HG03520 (cell line): ENCODE data around the gene CPSF3.
"Not testable (repeated sequence)": the region's sequence is repeated elsewhere in the genome, so short reads cannot be mapped to it uniquely, and the experiment has no call there.

Source experiments
- ATAC-seq: cut with Tn5 transposase; IDR thresholded peaks from one replicate; pipeline ENCODE4 v1.9.1; 2021; ENCODE audit warnings: mild to moderate bottlenecking, moderate library complexity; ENCODE audit not compliant: unreplicated experiment

The CPSF3 gene

DNA sequence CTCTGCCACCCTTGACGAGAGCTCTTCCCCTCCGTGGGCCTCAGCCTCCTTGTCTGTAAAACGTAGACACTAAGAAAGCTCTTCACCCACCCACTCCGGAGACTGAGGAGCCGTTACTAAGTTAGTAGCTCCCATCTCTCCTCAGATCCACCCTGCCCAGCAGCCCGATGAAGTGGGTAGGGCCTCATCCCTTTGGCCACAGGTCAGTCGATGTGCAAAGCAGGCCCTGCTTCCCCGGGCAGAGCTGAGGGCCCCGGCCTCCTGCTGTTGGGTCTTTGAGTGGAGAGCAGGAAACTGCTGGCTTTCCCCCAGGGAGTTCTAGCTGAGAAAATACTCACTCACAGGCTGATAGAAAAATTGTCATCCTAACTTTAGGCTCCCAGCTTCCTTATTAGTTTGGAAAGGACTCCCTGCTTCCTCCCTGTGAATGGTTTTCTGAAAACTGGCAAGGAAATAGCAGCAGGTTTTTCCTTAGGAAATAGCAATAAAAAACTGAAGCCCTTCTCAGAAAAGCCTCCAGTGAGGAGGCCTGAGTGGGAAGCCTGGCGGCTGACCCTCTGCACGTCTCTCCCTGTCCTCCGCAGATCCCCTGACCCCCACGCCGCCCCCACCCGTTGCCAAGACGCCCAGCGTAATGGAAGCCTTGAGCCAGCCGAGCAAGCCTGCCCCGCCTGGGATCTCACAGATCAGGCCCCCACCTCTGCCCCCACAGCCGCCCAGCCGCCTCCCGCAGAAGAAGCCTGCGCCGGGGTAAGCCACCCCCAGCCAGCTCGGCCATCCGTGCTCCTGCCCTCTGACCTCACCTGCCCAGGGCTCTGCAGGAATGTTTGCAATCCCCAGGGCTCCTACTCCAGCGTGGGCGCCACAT, 30.3 kb upstream of the CPSF3 start:
- no peak for ATAC-seq

DNA sequence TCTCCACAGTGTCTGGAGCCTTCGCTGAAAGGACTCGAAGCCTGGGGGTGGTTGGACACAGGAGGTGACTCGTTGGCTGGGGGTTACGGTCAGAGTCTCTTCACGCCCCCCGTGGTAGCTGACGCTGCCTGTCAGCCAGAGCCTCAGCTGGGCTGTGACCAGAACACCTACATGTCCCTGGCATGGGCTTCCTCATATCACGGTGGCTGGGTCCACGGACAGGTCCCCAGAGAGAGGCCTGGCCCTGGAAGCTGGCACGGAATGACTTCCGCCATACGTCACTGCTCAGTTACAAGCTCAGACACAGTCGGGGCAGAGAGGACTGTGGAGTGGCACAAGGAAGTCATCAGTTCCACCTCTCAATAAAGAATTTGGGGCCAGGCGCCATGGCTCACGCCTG, 28.6 kb upstream of the CPSF3 start:
- no peak for ATAC-seq

DNA sequence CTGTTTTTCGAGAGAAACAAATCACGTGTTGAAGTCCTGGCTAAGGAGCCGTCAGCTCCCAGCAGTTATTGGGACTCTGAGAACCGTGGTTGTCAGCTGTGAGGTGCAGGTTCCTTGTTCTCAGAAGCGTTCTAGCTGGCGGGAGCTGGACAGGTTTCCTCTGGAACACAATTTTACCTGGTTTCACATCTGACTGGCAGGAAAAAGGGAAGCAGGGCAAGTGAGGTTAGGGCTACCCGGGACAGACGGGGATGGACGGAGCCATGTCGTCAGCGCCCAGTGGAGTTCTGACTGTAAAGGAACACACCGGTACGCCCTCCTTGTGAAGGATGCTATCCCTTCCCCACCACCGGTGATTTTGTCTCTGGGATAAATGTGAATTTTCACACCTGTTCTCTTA, 26.3 kb upstream of the CPSF3 start:
- ATAC-seq = no peak

DNA sequence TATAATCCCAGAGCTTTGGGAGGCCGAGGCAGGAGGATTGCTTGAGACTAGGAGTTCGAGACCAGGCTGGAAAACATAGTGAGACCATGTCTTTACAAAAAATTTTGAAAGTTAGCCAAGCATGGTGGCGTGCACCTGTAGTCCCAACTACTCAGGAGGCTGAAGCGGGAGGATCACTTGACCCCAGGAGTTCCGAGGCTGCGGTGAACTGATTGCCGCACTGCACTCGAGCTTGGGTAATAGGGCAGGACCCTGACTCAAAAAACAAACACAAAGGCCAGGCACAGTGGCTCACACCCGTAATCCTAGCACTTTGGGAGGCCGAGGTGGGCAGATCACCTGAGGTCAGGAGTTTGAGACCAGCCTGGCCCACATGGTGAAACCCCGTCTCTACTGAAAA, 25.2 kb upstream of the CPSF3 start:
- ATAC-seq = not testable (repeated sequence)

DNA sequence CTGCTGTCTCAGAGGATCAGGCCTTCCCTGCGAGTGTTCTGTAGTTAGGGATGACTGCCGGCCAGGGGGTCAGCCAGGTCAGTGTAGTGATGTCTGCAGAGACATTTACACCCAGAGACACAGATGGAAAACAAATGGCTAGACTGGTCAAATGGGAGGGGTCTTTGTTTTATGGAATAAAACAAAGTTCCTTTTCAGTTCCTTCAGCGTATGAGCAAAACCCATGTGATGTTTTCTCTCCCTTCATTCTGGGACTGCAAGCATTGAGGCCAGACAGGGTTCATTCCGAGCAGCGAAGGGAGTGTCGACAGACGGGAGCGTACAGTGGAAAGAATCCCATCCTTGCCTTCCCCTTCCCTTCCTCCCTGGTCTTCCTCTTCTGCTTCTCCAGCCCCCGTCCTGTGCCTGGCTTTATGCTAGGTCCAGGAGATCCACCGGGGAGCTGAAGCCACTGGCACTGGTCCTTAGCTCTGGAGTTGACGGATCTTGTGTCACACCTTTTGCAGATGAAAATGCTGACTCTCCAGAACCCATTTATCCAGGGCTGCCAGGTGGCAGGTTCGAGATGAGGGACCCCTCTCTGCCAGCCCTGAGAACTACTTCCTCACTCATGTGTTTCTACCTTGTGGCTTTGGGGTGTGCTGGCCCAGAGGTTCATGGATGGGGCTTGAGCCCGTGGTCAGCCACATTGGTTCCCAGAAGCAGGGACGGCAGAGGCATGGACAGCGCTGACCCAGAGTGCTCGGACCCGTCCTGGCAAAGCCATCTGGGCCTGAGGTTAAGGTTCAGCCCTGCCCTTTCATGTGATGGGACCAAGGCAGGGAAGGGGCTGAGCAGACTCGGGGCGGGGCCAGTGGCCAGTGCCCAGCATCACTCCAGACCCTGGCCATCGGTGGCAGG, 24.3 kb upstream of the CPSF3 start:
- ATAC-seq = no peak

DNA sequence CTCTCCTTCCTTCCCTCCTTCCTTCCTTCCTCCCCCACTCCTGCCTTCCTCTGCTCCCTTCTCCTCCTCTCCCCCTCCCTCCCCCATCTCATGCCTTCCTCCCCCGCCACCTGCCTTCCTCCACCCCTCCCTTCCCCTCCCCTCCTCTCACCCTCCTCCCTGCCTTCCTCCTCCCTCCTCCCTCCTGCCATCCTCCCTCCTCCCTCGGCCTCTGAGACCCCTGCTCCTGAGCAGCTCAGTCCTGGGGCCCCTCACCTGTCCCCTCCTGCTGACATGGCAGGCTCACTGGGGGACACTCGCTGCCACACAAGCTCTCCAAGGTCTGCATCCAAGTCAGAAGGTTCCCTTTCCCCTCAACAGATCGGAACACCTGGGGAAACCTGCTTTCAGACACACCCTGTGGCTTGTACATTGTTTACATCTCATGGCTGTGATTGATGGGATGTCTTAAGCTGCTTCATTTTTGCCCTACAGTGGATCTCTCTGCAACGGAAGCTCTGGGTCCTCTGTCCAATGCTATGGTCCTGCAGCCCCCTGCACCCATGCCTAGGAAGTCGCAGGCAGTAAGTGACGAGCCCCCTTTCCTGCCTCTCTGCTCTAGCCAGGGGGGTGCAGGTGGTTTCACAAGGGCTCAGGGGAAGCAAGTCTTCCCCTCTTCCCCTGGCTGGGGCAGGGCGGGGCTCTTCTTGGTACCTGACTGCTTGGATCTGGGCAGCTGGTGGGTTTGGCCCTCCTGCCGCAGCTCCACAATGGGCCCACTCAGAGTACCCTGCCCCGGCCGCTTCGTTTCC, 23.0 kb upstream of the CPSF3 start:
- no peak for ATAC-seq

DNA sequence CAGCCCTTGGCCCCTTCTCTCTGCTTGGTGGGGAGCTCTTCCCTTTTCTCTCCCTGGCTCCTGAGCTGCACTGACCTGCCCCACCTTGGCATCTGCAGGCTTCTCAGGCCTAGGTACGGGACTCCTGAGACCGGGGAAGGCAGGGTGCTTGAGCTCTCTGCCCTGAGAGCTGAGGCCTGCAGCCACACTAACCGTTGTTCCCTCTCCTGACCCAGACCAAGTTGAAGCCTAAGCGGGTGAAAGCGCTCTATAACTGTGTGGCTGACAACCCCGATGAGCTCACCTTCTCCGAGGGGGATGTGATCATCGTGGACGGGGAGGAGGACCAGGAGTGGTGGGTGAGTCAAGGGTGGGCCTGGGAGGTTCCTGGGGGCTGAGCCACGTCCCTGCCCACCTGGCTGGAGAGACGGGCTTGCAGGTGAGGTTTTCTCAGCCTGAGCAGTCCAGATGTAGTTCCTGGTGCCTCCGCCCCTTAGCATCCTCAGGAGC, 22.4 kb upstream of the CPSF3 start:
- ATAC-seq = no peak

DNA sequence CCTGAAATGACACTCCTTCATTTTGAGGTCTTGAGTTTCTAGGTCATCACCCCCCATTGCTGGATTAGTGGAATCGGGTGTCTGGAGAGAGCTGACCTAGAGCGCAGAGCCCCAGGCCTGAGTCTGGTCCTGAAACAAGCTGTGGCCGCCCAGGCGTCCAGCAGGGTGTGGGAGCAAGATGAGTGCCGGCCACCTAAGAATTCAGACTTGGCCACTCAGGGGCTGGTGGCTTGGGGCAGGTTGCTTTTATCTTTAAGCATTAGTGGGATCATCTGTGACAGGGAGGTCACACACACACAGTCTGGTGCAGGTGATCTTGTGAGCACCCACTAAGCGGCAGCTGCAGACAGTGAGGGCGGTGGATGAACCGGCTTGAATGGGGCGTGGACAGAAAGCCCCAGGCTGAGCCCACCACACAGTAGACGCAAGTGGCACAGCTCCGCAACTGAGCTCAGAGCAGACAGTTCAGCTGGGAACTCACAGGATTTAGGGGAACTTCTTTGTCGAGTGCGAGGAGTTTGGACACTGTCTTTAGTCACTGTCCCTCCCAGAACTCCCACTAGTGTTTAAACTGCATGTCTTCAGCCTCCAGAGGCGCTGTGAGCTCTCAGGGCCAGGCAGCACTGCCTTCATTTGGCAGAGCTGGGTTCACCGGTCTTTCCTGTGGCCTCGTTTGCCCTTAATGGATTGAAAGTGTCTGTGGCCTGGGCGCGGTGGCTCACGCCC, 21.6 kb upstream of the CPSF3 start:
- no peak for ATAC-seq

DNA sequence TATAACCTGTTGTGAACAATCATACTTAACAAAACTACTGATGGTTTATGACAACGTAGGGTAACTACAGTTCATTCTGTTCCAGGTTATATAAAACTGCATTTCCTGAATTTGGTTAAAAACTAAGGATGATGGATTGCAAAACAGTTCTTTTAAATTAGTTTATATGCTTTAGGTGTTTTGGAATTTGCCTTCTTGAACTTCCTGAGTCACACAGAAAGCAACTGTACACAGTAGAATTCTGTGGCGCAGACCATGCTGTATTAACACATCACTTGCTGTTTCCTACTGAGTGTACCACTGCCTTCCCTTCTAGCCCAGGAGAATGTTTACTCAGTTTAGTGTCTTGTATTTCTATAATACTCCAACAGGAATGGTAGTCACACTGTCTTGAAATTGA, 19.5 kb upstream of the CPSF3 start:
- no peak for ATAC-seq

DNA sequence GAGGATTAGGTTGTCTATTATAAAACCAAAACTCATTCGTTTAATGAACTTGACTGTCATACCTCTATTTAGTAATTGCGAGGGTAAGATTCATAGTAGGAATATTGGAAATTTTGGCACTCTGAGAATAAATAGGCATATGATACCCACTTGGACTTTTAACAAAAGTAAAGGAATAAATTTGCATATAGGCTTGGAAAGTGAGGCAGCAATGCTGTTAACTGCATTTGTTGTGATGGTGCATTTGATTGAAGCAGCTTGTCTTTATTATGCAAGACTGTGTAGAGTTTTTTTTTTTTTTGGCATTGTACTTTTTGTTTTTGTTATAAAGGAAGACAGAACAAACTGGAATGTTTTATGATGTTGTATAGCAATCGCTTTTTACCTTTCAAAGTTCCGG, 19.0 kb upstream of the CPSF3 start:
- no peak for ATAC-seq

DNA sequence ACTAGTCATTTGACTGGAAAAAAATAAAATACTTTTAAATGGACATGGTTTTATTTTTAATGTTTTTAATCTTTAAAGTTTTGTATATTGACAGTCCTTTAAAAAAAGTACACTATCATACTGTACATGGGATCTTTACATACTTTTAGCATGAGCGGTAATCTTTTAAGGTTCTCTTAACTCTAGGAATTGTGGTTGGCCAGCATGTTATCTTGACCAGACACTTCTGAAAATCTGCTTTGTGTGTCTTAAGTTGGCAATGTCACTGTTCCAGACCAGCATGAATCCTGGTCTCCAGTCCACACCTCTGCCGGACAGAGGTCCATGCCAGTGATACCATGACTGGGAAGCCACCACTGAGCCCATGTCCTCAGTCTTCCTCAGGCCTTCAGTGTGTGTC, 17.8 kb upstream of the CPSF3 start:
- no peak for ATAC-seq

DNA sequence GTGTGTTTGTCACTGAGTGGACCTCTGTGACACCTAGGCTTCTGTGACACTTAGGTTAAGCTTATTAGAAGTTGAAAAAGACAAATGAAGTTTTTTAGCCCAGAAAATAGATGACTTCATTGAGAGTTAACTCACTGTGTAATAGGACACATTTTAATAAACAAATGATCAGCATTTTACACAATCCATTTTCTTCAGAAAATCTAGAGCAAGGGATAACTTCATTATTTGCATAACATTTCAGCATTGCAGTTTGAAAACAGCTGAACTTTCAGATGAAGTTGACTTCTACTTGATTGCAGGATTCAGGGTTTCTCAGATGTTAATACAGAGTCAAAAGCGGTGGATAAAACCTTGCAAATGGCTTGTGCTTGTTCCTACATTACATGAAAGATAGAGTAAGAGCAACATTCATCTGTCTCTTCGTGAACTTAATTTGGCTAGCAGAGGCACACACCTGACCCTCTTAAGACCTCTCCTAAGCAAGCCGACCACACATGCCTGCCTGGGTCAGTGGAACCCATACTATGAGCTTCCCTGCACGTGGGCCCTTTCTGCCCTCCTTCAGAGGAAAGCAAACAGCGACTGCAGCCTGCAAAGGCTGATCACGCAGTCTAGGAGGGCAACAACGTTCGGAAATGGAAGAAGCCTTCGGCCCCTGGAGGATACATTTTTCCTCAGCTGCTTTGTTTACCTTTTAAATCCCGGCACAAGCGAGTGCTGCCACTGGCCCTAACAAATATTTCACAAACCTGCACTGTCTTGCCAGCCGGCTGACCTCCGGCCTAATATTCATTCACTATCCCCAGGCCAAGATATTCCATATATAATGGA, 16.7 kb upstream of the CPSF3 start:
- ATAC-seq = no peak

DNA sequence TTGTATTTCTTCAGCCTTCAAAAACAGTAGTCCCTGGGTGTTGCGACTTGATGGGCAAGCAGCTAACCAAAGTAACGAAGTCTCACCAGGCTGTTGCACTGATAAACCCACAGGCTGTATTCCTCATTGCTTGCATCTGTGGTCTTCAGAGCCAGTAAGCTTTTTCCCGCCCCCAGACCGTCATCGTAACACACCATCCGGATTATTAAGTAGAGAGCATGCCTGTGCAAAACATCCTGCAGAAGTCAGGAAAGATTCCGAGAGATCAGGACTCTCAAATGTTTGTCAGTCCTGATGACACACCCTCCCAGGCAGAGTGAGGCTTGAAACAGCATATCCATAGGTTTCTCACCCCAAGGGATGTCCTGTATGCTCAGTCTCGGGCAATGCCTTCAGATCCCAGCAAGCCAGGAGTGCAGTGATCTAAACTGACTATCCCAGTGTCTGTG, 16.1 kb upstream of the CPSF3 start:
- ATAC-seq = no peak

DNA sequence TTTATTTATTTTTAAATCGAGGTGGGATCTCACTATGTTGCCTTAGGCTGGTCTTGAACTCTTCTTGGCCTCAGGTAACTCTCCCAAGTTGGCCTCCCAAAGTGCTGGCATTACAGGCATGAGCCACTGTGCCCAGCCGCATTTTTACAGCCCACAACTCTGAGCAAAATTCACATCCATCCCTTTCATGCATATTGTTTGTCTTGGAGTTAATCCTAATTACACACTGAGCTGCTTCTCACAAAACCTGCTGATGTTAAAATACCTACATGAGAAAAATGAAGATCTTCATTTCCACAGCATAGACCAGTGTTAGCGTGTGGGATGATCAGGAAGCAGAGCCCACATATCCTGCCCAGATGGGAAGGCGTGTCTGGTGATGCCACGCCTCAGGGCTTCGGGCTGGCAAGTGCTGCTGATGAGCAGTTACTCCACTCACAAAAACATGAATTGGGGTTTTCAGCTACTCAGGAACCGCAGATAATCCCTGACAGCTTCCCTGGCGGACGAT, 14.8 kb upstream of the CPSF3 start:
- no peak for ATAC-seq

DNA sequence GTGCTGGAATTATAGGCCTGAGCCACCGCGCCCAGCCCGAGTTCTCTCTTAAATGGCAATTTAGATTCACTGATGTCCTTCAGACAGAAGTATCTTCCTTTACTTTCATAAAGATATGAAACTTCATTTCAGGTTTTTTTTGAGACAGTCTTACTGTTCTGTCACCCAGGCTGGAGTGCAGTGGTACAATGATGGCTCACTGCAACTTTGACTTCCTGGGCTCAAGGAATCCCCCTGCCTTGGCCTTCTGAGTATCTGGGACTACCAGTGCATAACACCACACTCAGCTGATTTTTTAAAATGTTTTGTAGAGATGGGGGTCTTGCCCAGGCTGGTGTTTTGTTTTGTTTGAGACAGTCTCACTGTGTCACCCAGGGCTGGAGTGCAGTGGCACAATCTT, 13.3 kb upstream of the CPSF3 start:
- no peak for ATAC-seq

DNA sequence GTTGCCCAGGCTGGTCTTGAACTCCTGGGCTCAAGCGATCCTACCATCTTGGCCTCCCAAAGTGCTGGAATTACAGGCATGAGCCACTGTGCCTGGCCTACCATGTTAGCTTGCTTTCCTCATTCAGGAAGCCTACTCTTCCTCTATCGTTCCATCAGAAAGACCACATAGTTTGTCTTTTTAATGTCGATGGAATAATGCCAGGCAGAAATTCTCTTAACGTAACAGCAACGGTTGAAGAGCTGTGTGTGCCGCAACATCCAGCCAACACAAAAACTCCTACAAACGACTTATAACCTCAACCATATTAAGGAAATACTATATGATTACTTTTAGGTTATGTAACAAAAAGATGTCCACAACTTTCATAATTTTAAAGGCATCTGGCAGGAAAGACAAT, 10.7 kb upstream of the CPSF3 start:
- ATAC-seq = no peak

DNA sequence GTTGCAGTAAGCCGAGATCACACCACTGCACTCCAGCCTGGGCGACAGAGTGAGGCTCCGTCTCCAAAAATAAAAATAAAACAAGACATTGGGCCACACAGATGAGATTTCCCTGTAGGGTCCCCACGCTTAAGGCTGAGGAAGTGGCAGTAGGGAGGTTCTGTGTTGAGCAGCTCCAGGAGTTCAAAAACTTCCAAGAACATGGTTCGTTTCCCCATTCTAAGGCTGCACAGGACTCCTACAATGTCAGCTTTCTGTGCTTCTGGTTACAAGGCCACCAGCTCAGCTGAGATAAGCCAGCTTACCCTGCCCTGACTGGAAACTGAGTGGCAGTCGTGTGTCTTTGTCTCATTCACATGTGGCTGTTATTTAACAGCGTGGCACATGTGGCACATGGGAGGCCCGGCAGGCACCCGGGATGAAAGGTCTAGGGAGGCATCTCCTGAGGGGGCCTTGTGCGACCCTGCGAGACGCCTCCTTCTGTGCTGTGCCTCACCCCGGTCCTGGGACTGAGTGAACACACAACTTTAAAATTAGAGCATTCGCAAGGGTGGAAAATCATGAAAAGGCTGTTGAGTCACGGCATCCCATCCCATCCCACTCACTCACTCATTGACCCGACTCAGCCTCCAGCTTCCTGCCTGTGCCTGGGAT, 7.8 kb upstream of the CPSF3 start:
- no peak for ATAC-seq

DNA sequence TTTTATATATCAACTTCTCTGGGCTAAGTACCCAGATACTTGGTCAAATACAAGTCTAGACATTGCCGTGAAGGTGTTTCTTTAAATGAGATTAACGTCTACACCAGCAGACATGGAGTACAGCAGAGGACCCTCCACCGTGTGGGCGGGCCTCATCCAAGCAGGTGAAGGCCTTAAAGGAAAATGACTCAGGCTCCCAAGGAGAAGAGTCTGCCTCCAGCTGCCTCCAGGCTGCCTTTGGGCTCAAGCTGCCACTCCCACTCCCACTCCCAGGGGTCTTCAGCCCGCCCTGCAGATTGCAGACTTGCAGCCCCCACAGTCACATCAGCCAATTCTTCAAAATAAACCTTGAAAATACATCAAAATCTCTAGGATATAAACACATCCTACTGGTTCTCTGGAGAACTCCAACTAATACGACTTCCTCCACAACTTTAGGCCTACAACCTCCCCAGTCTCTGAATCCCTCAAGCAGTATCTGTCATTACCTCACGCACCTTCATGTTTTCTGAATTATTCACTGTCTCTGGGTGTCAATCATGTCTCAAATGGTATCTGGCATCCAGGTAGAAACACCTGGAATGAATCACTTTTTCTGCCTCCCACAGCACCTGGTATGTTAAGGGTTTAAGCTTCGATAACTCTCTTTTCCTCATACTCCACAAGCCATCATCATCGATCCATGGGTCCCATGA, 7.0 kb upstream of the CPSF3 start:
- ATAC-seq = no peak
